ENCODE results near the gene AK8. TPM values are rescaled to one million over a fixed set of nuclear protein-coding genes. Genes with fewer than 3 reads are reported as not detected.

Gene AK8
- total RNA-seq, 6 experiments from 2014 or later, result 0.12 TPM; not detected in 4

DNA sequence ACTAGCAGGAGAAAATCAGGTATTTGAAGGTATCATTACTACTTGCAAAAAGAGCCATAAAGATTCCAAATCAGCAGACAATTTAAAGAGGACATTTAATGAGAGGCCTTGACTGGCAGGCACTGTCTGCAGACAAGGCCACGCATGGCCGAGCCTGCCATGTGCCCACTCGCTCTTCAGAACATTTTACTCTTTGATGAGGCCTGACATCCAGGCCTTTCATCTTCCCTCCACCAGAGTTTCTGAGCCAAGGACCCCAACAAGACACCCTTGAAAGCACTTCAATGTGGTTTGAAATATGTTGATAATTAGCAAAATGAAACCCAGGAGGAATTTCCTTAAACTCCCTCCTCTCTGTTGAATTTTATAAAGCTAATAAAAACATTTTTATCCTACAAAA, 16.4 kb downstream of the AK8 start:
- ATAC-seq (no peak), DNase-seq (no peak)
- WGBS (ENCODE audit: insufficient coverage, low coverage, low lambda C conversion rate, missing lambda C conversion rate), result 94% methylated on average over 3 of the region's 3 CpGs
- intact Hi-C loops (cut with DNase I), result no loop called here
- Histone ChIP-seq H3K36me3 (no peaks in the 10 kb centered on the region), H3K4me3 (no peak overlapping the region), H3K4me1 (no peaks in the 10 kb centered on the region), H3K27ac (no peak overlapping the region), H3K27me3 (no peaks in the 10 kb centered on the region), H3K9me3 (no peaks in the 10 kb centered on the region)
- TF ChIP-seq, protein P1, sequence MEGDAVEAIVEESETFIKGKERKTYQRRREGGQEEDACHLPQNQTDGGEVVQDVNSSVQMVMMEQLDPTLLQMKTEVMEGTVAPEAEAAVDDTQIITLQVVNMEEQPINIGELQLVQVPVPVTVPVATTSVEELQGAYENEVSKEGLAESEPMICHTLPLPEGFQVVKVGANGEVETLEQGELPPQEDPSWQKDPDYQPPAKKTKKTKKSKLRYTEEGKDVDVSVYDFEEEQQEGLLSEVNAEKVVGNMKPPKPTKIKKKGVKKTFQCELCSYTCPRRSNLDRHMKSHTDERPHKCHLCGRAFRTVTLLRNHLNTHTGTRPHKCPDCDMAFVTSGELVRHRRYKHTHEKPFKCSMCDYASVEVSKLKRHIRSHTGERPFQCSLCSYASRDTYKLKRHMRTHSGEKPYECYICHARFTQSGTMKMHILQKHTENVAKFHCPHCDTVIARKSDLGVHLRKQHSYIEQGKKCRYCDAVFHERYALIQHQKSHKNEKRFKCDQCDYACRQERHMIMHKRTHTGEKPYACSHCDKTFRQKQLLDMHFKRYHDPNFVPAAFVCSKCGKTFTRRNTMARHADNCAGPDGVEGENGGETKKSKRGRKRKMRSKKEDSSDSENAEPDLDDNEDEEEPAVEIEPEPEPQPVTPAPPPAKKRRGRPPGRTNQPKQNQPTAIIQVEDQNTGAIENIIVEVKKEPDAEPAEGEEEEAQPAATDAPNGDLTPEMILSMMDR (IDR thresholded peaks at IDR 0.05), result no peak
- TF ChIP-seq POLR2A (IDR thresholded peaks at IDR 0.05), result no peak

DNA sequence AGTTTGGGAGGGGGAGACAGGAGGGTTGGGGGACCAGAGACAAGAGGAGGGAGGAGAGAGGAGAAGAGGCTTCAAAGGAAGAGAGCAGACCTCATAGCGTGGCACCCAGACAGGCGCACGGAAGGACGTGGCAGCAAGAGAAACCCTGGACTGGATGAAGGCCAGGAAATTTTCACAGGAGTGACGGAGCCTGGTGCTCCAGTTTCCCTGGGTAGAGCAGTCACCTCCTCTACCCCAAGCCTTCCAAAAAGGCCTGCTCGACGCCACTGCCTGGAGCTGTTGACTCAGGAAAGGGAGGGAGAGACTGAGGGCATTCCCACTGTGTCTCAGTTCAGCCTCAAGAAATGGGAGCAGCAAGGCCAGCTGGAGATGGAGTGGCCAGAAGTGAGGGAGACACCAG, 19.3 kb downstream of the AK8 start:
- Histone ChIP-seq H3K27me3 (no peaks in the 10 kb centered on the region), H3K27ac (no peak overlapping the region), H3K36me3 (no peaks in the 10 kb centered on the region), H3K9me3 (no peaks in the 10 kb centered on the region), H3K4me3 (no peak overlapping the region), H3K4me1 (no peaks in the 10 kb centered on the region)
- 69% methylated on average over 5 of the region's 7 CpGs for WGBS (ENCODE audit: insufficient coverage, low coverage, low lambda C conversion rate, missing lambda C conversion rate)
- TF ChIP-seq, protein P1 (IDR thresholded peaks at IDR 0.05), result no peak
- no peak for TF ChIP-seq POLR2A (IDR thresholded peaks at IDR 0.05)
- DNase-seq (no peak), ATAC-seq (no peak)
- intact Hi-C loops (cut with DNase I), result no loop called here

DNA sequence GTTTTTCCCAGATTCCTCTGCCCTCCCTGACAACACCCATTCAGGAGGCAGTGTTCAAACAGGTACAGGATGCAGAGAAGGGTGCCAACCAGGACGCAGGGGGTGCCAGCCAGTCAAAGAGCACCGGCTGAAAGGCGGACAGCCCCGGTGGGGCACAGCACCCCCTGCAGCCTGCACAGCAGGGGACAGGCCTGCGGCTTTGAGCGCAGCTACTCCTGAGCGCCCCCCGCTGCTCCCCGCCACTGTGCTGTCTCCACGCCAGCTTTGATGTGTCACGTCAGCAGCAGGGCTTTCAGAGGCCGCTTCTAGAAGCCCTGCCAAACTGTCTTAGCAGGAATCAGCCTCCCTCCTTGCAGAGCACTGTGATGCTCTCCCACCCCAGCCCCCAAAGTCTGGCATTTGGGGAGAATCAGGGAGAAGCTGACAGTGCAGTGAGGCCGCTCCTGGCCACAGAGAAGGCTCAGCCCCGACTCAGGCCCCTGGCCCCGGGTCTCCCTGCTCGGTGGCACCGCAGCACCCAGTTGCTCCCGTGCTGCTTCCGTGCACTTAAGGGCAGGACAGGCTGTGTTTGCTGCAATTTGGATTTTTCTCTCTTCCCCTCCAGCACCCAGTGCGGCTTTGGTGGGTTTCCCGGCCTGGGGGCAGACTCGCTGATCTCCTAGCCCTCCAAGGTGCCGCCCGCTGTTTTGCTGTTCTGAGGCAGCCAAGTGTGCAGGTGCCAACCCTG, 20.3 kb downstream of the AK8 start:
- Histone ChIP-seq H3K4me1 (no peaks in the 10 kb centered on the region), H3K36me3 (no peaks in the 10 kb centered on the region), H3K4me3 (no peak overlapping the region), H3K9me3 (no peaks in the 10 kb centered on the region), H3K27me3 (no peaks in the 10 kb centered on the region), H3K27ac (no peak overlapping the region)
- intact Hi-C loops (cut with DNase I), result no loop called here
- DNase-seq (no peak), ATAC-seq (no peak)
- TF ChIP-seq, protein P1 (IDR thresholded peaks at IDR 0.05), result no peak
- no peak for TF ChIP-seq POLR2A (IDR thresholded peaks at IDR 0.05)
- 80% methylated on average over 1 of the region's 24 CpGs for WGBS (ENCODE audit: insufficient coverage, low coverage, low lambda C conversion rate, missing lambda C conversion rate)

DNA sequence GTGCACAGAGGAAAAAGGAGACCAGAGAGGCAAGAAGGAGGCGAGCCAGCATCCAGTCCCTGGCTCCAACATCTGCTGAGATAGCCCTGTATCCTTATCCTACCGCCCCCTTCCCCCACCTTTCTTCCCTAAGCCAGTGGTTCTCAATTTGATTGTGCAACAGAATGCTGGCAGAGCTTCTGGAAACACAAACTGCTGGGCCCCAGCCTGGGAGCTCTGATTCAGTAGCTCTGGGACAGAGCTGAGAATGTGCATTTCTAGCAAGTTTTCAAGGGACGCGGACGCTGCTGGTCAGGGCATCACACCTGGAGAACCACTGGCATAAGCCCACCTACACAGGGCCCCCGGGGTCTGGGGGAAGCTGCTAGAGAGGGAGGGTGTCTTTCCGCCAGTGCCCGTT, 21.1 kb downstream of the AK8 start:
- no peaks in the 10 kb centered on the region for H3K27me3 ChIP-seq
- no peak overlapping the region for H3K4me3 ChIP-seq
- WGBS (ENCODE audit: insufficient coverage, low coverage, low lambda C conversion rate, missing lambda C conversion rate), result 55% methylated on average over 4 of the region's 8 CpGs
- TF ChIP-seq, protein P1 (IDR thresholded peaks at IDR 0.05), result no peak
- no peak for TF ChIP-seq POLR2A (IDR thresholded peaks at IDR 0.05)
- ATAC-seq, result peak in 2 of 4 donors; percentile 41 to 75
- DNase-seq, result peak in 1 of 3 donors; percentile 52
- no peak overlapping the region for H3K27ac ChIP-seq
- no peaks in the 10 kb centered on the region for H3K4me1 ChIP-seq
- intact Hi-C loops (cut with DNase I), result no loop called here
- H3K9me3 ChIP-seq, result no peaks in the 10 kb centered on the region
- H3K36me3 ChIP-seq, result no peaks in the 10 kb centered on the region

Data from right lobe of liver (tissue), 6 donors.